H4 (cell line): ENCODE data around the gene SMAP1. TPM values are rescaled to one million over a fixed set of nuclear protein-coding genes. Genes with fewer than 3 reads are reported as not detected.

ENCODE experiments used
- DNase-seq: peaks from one replicate; pipeline ENCODE4 v3.0.0-alpha.2; 2015; ENCODE audit warnings: low spot score
- total RNA-seq: library from RNA; depleted of rRNA; stranded (reverse); fragments of >200 nt; shearing (Covaris generic); gene quantifications from 2 replicates; pipeline ENCODE4 v1.2.3, GENCODE V29; 2014; rRNA removed

Gene SMAP1
- total RNA-seq, 1 experiment from 2014 or later: 21.7 TPM

GRCh38 chr6:70889270-70889669, 221.6 kb downstream of the SMAP1 start:
- DNase-seq: no peak

GRCh38 chr6:70894001-70894400, 226.3 kb downstream of the SMAP1 start:
- DNase-seq: no peak

GRCh38 chr6:70900047-70900446, 232.4 kb downstream of the SMAP1 start:
- DNase-seq: no peak

GRCh38 chr6:70901324-70901723, 233.6 kb downstream of the SMAP1 start:
- DNase-seq: no peak

GRCh38 chr6:70903665-70904452, 236.2 kb downstream of the SMAP1 start:
- no peak for DNase-seq

- no peak for DNase-seq
These were observed 238.1 kb downstream of the SMAP1 start for GRCh38 chr6:70905742-70906141.

Other genes with a start within 250 kb of the SMAP1 start
- gene SDHAF4, start 101.0 kb upstream of the SMAP1 start, total RNA-seq: 7.5 and 15.7 TPM in 2 replicates